Measurements from ENCODE around the gene SPACA4.

SPACA4 gene

DNA sequence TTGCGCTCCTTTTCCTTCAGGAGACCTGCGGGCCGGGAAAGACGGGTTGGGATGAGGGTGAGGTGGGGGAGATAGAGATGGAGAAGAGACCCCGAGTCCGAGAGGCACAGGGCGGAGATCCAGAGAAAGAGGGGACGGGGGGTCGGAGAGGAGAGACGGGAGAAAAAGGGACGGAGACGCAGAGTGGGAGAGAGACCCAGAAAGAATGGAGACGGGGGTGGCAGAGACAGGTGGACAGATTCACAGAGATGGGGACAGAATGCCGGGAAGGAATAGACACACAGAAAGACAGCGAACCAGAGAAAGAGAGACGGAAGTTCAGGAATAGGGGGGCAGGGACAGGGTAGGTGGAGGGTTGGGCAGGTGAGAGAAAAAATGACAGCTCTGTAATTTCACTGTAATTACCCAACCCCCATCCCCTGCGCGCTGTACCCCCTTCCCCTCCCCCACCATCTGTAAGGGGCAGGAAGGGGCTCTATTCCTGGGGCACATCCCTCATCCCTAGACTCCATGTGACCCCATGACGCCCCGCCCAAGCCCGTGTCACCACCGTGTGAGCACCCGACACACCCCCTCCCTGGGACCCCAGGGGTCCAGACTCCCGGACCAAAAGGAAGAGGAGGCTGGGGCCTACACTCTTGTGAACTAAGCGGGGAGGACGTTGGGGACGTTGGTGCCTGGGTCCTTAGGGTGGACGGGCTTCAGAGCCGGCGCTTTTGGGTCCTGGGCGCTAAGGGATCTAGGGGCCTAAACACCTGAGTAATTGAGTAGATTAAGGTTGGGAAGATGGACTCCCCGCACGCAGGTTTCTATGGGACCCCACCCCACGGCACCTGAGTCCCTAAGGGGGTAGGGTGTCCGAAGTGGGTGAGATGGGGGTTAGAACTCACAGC lies 29.7 kb downstream of the SPACA4 start:
- FAIRE-seq, result no peak

DNA sequence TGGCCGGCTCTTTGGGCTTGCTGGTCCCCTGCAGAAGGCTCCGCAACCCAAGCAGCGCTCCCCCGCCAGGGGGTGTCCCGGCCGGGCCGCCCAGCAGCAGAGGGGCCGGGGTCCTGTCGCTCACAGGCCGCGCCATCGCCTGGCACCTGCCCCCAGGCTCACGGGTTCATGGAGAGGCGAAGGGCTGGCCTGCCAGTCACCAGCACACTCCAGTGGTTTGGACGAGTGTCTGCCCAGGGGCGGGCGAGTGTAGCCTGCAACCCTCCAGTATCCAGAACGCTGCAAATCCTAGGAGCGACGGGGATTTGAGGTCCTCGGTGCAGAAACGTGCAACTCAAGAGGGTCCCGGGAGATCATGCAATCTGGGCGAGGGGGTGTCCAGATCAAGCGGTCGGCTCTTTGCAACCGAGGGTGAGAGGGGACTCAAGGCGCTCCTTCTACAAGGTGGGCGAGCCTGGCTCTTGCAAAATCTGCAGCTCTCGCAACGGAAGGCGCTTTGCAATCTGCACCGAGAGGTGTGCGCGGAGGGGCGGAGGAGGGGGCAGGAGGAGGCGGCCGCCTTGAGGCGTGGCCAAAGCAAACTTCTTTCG lies 30.4 kb downstream of the SPACA4 start, which contains the start of gene DBP:
TSS of gene DBP (minus strand) at position 521 of the 590 bp plus-strand sequence. CDS start at position 136, 385 bp downstream.
- FAIRE-seq, result no peak

DNA sequence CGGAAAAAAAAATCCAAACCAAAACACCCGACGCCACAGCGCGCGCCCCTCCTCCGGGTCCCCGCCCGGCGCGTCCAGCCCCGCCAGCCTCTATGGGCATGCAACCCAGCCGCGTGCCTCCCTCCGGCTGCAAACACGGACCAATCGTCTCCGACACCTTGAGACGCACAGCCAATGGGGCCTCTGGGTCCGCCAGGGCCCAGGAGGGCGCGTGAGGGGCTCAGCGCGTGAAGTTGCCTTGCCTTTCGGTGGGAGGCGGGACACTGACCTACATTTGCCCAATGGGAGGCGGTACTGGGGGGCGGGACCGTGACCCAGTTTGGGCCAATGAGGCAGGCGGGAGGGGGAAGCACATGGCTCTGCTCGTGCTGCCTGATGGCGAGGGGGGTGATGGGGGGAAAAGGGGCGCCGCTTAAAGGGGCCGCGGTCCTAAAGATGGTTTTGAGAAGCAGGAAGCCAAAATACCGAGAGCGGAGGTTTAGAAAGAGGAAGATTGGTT lies 31.0 kb downstream of the SPACA4 start:
- peak; percentile 89 for FAIRE-seq

DNA sequence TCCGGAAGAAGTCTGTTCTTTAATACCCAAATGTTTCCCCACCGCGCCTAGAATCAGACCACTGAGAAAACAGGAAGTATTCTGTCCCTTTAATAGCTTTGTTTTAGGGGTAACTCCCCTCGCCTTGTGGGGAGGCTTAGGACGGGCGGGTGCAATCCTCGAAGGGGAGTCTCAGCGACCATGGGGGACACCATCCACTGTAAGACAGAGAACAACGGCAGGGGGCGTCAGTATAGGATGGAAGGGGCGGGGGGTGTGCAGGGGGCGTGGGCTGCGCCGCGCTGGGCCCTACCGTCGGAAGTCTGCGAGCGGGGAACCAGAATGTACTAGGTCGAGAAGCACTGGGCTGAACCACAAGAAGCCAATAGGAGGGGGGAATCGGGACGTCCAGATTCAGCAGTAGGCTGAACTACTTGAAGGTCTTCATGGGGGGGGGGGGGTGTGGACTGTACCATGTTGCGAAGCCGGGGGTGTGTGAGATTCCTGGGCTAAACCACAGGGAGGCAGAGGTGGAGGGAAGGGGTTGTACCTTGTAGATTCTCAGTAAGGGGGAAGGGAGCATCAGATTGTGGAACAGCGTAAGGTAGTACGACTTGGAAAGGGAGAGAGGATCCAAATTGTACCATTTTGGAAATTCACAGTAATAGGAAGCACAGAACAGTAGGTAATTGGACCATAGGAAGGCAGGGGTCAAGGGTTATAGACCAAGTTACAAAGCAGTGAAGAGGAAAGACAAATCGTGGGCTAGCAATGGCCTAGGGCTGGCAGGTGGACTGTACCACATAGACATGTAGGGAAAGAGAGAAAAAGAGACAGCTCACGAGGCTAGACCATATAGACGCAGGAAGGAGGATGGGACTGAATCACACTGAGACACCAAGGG lies 31.6 kb downstream of the SPACA4 start:
- no peak for FAIRE-seq

DNA sequence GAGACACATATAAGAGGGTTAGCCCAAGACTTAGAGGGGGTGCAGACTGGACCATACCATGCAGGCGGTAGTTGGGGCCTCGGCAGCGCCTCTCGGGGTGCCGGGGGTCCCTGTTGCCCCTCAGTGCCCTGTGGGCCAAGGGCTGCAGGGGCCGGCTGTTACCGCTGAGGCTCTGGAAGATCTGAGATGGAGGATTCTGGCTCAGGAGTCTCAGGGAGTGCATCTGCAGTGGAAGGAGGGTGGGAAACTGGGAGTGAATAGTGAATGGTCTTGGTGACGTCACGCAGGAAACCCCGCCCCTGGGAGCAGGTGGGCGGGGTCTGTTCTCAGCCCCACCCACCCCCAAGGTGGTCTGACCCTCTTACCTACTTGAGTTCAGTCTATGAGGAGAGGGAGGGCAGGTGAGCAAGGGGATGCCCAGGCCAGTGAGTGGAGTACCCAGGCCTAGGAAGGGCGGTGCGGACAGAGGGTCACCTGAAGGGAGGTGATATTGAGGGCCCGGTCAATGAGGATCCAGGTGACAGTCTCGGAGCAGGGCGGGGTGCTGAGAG lies 32.4 kb downstream of the SPACA4 start:
- no peak for FAIRE-seq

DNA sequence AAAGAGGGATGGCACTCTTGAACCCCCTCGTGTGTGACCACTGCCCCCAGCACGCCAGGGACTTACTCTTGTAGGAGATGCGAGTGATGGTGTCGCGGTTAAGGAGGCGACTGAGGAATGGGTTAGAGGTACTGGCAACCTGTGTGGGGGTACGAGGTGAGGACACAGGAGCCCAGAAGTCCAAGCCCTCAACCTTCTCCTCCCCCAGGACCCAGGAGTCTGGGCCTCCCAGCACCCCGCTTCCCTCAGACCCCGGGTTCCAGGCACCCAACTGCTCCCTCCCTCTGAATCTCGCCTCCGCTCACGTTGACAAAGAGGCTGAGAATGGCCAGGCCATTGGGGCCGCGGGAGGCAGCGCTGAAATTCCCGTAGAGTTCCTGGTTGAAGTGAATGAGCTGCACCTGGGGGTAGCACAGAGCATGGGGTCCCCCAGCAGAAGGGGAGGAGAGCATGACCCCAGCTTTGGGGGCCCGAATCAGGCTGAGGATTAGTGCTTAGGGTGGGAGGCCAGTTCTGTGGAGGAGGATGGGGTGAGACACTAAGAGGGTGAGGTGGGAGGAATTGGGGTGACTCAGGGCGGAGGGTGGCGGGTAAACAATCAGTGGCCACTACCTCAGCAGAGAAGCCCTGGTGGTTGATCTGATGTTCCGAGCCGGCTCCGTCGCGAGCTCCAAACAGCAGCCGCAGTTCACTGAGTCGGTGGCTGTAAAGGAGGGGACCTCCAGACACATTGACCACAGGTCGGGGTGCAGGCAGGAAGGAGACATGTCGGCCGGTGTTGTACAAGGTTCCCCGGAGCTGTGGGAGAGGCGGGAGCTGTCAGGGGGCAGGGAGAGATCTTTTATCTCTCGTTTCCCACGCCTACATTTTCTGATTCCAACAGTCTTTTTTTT lies 33.2 kb downstream of the SPACA4 start:
- no peak for FAIRE-seq

DNA sequence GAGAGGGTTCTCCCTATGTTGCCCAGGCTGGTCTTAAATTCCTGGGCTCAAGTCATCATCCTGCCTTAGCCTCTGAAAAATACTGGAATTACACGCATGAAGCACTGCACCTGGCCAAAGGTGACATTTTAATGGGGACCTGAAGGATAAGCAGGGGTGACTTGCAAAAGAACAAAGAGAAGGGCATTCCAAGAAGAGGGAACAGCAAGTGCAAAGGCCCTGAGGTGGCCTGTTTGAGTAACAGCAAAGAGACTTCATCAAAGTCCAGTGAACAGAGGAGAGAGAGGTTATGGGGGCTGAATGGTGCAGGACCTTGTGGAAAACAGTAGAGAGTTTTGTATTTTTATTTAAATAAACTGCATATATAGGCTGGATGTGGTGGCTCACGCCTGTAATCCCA lies 35.3 kb downstream of the SPACA4 start:
- no peak for FAIRE-seq

DNA sequence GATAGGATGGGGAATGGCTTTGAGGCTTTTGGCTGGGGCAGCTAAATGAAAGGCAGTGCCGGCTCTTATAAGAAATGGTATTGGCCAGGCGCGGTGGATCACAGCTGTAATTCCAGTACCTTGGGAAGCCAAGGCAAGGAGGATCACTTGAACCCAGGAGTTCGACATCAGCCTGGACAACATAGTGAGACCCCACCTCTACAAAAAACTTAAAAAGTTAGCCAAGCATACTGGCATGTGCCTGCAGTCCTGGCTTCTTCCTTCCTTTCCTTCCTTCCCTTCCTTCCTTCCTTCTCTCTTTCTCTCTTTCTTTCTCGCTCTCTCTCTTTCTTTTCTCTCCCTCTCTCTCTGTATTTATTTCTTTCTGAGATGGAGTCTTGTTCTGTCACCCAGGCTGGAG lies 36.3 kb downstream of the SPACA4 start:
- no peak for FAIRE-seq

DNA sequence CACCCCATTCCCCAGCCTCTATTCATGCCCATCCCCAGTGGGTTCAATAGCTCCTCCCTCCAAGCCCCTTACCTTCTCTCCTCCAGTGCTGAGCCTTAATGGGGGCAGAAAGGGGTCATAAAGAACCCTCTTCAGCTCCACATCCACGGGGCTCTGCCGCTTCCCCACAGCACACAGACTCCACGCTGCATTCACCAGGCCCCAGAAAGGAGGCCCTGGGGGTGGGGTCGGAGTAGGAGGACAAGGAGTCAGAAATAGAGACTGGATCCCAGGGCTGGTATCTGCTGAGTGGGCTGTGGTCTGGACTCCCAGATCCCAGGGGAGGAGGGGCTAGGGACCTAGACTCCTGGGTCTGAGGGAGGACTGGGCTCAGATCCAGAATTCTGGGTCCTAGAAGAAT lies 37.8 kb downstream of the SPACA4 start:
- FAIRE-seq, result no peak

DNA sequence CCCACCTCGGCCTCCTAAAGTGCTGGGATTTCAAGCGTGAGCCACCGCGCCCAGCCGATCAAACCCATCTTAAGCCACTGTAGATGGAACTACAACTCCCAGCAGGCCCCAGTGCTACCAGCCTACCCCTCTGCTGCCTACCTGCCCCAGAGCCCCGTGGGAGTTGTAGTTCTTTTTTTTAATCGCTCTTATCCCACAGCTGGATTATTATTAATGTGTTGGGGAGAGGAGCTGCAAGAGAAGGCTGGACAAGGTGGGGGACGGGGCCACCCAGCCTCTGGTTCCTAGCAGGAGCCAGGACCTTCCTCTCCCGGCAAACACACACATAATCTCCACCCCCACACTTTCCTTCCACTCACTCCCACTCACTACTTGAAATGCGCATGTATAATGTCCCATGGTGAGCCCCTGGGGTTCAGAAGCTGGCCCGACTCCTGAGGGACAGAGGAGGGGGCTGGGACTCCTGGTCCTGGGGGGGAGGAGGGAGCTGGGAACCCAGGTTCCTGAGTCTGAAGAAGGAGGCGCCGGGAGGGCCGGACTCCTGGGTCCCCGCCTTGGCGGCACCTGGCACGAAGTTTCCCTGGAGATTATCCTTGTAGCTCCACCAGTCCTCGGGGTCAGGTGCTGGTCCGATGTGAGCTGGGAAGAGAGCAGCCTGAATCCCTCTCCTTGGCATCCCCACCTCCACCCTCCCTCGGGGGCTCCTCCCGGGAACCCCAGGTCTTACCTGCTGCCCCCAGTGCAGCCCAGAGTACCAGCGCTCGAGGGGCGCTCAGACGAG lies 38.5 kb downstream of the SPACA4 start:
- no peak for FAIRE-seq

DNA sequence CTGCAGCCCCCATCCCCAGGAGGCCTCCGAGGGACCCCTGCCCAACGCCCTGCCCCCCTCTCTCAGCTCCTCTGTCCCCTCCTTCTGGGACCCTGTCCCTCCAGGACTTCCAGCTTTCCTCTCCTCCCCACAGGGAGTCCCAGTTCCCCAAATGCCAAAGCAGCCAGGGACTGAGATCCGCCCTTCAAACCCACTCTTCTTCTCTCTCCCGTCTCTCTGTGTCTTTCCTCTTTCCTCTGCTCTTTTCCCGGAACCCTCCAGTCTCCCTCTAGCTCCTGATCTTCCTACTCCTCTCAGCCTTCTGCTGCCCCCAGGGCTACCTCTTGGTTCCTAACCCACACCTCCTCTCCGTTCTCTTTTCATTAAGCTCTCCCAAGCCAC lies 39.1 kb downstream of the SPACA4 start:
- FAIRE-seq, result no peak

DNA sequence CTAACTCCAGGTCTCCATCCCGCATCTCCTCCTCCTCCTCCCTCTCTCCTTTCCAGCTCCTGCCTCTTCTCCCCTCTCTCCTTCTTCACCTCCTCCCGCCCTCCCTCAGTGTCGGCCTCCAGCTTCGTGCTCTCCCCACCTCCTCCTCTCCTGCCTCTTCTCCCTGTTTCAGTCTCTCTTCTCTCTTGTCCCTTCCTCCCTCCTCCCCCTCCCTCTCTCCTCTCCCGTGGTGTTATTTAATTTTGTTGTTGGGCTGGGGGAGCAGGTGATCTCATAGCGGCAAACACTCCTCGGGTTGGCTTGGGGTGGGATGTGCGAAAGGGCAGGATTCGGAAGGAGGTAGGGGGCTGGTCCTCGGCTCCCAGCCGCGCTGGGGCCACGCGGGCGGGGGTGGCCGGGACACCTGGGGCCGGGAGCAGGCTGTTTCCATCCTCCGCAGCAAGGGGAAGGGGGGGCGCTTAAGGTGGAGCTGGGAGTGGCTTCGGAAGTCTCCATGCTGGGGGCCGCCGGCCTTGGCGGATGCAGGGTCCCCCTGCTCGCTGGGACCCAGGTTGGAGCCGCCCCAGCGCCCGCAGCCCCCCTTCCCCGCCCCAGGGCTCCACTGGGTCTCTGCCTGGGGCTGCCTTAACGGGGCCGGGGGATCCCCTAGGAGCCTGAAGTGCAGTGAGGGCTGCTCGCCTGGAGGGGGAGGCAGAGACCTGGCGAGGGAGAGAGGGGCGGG lies 39.6 kb downstream of the SPACA4 start, which contains the start of gene CA11:
TSS of gene CA11 (minus strand) at position 187 of the 721 bp plus-strand sequence. CDS start 555 bp downstream, outside the sequence.
- FAIRE-seq, result no peak

DNA sequence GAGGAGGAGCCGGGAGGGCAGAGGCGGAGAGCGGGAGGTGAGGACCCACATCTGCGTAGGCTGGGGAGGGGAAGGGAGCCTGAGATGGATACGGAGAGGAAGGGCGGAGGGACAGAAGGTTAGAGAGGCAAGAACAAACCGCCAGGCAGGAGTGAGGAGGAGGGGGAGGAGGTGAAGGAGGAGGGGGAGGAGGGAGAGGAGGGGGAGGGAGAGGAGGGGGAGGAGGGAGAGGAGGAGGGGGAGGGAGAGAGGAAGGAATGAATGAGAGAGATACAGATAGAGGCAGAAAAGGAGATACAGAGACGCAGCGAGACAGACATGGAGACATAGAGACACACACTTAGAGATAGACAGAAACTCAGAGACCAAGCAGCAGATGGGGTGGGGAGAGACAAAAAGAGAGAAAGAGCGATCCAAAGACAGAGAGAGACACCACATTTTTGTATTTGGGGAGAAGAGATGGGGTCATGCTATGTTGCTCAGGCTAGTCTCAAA lies 40.2 kb downstream of the SPACA4 start:
- no peak for FAIRE-seq

DNA sequence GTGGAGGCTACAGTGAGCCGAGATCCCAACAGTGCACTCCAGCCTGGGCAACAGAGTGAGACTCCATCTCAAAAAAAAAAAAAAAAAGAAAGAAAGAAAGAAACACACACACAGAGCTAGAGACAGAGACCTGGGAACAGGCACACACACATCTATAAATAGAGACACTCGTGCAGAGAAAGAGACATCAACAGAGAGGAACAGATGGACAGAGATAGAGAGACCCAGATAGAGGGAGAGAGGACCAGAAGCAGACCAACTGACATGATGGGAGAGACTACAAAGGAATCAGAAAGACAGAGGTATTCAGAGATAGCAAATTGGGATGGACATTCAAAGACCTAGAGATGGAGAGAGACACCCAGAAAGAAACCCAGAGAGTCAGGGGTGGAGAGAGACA lies 41.6 kb downstream of the SPACA4 start:
- no peak for FAIRE-seq

DNA sequence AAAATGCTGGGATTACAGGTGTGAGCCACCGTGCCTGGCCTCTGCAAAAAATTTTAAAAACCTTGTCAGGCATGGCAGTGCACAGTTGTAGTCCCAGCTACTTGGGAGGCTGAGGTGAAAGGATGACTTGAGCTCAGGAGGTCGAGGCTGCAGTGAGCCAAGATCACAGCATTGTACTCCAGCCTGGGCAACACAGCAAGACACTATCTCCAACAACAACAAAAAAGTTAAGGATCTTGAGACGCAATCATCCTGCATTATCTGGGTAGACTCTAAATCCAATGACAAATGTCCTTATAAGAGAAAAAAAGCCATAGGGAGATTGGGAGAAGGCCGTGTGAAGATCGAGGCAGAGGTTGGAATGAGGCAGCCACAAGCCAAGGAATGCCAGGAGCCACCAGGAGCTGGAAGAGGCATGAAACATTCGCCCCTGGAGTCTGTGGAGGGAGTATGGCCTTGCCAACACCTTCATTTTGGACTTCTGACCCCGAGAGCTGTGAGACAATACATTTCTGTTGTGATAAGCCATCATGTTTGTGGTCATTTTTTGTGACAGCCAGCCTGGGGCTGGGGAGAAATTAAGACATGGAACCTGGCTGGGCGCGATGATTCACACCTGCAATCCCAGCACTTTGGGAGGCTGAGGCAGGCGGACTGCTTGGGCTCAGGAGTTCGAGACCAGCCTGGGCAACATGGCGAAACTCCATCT lies 44.6 kb downstream of the SPACA4 start:
- no peak for FAIRE-seq

DNA sequence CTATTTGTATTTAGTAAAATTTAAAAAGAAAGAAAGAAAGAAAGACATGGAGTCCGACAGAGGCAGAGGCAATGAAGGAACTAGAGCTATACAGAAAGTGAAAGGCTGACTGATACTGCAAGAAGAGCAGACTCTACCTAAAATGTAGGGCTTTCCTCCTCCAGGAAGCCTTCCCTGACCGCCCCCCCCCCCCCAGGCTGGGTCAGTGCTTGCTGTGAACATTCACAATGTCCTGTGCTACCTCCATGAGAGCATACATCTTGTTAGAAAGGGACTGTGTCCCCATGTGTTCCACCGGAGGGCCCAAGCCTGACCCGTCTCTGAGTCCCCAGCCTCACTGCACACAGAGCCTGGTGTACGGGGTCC lies 45.1 kb downstream of the SPACA4 start:
- no peak for FAIRE-seq

DNA sequence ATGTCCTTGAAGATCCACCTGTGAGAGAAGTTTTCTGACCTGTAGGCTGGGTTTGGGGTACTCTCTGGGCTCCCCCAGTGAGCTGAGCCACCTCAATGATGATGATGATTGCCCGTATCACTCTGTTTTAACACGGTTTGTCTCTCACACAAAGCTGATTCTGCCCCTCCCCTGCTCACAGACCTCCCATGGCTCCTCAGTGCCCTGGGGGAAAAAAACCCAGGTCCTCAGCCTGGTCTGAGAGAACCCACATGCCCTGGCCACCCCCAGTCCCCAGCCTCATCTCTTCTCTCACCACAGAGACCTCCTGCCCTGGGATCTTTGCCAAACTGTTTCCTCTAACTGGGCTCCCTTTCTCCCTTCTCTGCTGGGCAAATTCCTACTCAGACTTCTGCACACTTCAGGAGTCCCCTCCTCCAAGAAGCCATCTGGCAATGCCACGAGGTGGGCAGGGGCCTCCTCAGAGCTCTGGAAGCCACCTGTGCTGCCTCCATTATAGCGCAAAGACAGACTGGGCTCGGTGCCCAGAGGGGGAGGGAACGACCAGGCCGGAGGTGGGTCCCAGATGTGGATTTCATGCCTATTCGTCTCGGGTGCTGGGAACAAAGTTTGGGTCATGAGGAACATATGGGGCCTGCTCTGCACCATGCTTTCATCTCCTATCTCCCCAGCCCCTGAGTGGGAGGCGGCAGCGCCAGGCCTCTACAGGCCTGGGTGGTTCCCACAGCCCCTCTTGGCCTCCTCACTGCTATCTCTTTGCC lies 47.9 kb downstream of the SPACA4 start:
- FAIRE-seq, result no peak

DNA sequence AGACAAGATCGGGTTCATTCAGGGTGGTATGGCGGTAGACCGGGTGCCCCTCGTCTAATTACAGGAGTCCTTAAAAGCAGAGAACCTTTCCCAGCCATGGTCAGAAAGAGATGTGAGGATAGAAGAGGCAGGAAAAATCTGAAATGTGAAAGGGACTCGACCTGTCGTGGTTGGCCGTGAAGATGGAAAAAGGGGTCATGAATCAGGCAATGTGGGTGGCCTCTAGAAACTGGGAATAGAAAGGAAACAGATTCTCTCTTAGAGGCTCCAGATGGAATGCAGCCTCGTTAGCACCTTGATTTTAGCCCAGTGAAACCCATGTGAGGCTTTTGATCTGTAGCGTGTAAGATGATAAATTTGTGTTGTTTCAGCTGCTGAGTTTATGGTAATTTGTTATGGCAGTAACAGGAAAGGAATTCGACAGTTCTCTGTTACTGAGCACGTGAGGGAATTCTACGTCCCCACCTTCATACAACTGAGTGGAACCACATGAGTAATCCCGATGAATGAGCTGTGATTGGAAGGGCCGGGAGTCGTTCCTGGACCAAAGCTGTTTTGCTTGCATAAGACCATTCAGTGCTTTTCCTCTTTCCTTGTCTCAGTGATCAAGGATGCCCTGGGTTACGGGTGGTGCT lies 50.4 kb downstream of the SPACA4 start:
- FAIRE-seq, result no peak
